Lower leg skin (tissue), 3 donors: ENCODE data around the gene LLGL1.

Experiments
- POLR2A ChIP-seq, 2 donors: fragments of 450-650 bp; IDR thresholded peaks; one replicate each; pipeline ENCODE4 v1.6.1; 2016 to 2017; ENCODE audit warnings: antibody characterized with exemption in 2 of 2, mild to moderate bottlenecking in 1 of 2, moderate library complexity in 1 of 2
- TF ChIP-seq, protein P1 (sequence below), 3 donors: fragments of 450-650 bp; IDR thresholded peaks; one replicate each; pipeline ENCODE4 v1.5.1; 2016; ENCODE audit warnings: antibody characterized with exemption in 3 of 3, mild to moderate bottlenecking in 3 of 3, moderate library complexity in 2 of 3

DNA sequence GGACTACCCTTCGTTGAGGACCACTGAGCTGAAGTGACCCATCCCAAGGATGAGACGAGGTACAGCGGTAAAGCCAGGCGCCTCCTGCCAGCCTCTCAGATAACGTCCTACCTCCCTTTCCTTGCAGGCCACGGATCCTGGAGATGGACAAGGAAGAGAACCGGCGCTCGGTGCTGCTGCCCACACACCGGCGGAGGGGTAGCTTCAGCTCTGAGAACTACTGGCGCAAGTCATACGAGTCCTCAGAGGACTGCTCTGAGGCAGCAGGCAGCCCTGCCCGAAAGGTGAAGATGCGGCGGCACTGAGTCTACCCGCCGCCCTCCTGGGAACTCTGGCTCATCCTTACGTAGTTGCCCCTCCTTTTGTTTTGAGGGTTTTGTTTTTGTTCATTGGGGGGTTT, 17.3 kb upstream of the LLGL1 start:
- TF ChIP-seq, protein P1, sequence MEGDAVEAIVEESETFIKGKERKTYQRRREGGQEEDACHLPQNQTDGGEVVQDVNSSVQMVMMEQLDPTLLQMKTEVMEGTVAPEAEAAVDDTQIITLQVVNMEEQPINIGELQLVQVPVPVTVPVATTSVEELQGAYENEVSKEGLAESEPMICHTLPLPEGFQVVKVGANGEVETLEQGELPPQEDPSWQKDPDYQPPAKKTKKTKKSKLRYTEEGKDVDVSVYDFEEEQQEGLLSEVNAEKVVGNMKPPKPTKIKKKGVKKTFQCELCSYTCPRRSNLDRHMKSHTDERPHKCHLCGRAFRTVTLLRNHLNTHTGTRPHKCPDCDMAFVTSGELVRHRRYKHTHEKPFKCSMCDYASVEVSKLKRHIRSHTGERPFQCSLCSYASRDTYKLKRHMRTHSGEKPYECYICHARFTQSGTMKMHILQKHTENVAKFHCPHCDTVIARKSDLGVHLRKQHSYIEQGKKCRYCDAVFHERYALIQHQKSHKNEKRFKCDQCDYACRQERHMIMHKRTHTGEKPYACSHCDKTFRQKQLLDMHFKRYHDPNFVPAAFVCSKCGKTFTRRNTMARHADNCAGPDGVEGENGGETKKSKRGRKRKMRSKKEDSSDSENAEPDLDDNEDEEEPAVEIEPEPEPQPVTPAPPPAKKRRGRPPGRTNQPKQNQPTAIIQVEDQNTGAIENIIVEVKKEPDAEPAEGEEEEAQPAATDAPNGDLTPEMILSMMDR (IDR thresholded peaks at IDR 0.05), result no peak
- no peak for TF ChIP-seq POLR2A (IDR thresholded peaks at IDR 0.05)
